ENCODE measurements around the gene FIP1L1.

FIP1L1 gene

GRCh38 chr4:53489279-53489889, 111.9 kb downstream of the FIP1L1 start:
- no peak overlapping the region for H3K9ac ChIP-seq (ENCODE audit: low read length)
- H3K9me3 ChIP-seq (ENCODE audit: low read length), result no peaks in the 10 kb centered on the region
- no peak for TF ChIP-seq EZH2 (IDR thresholded peaks at IDR 0.05; ENCODE audit: borderline replicate concordance, low read length)
- TF ChIP-seq, protein P1, sequence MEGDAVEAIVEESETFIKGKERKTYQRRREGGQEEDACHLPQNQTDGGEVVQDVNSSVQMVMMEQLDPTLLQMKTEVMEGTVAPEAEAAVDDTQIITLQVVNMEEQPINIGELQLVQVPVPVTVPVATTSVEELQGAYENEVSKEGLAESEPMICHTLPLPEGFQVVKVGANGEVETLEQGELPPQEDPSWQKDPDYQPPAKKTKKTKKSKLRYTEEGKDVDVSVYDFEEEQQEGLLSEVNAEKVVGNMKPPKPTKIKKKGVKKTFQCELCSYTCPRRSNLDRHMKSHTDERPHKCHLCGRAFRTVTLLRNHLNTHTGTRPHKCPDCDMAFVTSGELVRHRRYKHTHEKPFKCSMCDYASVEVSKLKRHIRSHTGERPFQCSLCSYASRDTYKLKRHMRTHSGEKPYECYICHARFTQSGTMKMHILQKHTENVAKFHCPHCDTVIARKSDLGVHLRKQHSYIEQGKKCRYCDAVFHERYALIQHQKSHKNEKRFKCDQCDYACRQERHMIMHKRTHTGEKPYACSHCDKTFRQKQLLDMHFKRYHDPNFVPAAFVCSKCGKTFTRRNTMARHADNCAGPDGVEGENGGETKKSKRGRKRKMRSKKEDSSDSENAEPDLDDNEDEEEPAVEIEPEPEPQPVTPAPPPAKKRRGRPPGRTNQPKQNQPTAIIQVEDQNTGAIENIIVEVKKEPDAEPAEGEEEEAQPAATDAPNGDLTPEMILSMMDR (IDR thresholded peaks at IDR 0.05; ENCODE audit: low read length), result no peak
- H3K27me3 ChIP-seq (ENCODE audit: insufficient read depth, low read length), result 0 out of 2 replicates have a peak, but pooled peaks cover 3% of the 10 kb centered on the region
- H3K4me1 ChIP-seq (ENCODE audit: insufficient read depth, low read length, severe bottlenecking), result no peaks in the 10 kb centered on the region
- no peak overlapping the region for H3K27ac ChIP-seq (ENCODE audit: low read depth, low read length, poor library complexity, severe bottlenecking)
- no peaks in the 10 kb centered on the region for H4K20me1 ChIP-seq (ENCODE audit: insufficient read depth, low read length)
- no peak overlapping the region for H2AFZ ChIP-seq (ENCODE audit: low read length)
- H3K4me2 ChIP-seq (ENCODE audit: low read length), result no peak overlapping the region
- no peaks in the 10 kb centered on the region for H3F3A ChIP-seq (ENCODE audit: insufficient read depth, low read length)
- H3K79me2 ChIP-seq (ENCODE audit: insufficient read depth, low read length), result no peaks in the 10 kb centered on the region
- no peaks in the 10 kb centered on the region for H3K9me2 ChIP-seq (ENCODE audit: low read depth, low read length)
- no peak overlapping the region for H3K4me3 ChIP-seq (ENCODE audit: low read depth, low read length, poor library complexity, severe bottlenecking)
- no peaks in the 10 kb centered on the region for H3K36me3 ChIP-seq (ENCODE audit: insufficient read depth, low read length)

DNA sequence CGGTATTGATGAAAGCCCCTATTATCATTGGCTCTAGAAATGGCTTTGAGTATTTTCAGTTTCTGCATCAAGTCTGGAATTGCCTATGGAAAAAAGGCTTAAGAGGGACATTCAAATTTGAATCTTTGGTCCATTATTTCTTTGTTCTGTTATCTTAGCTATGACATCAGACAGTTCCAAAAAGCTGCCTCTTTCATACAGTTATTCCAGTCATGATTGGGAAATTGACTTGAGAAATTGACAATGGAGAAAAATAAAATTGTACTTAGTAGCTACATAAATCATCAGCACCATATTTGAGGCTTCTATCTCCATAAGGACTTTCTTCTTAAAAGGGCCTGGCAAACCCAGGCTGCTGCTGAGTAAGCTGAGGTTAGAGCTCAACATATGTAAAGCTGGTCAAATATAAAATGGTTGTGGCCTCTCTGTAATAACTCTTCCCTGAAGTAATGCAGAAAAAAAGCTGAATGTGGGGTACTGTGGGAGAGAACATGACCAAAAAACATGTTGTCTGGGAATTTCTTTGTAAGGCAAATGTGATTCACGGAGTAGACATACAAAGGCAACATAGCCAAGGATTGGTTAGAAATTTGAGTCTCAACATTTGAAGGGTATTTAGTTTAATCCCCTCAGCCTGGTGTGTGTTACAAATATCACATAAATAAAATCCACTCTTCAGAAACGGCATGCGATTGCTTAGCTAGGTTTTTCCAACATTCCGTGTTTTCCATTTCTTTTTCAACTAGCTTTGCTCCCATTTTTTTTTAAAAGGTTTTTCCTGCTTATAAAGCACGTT, 112.9 kb downstream of the FIP1L1 start:
- H3K4me3 ChIP-seq (ENCODE audit: low read depth, low read length, poor library complexity, severe bottlenecking), result no peak overlapping the region
- TF ChIP-seq EZH2 (IDR thresholded peaks at IDR 0.05; ENCODE audit: borderline replicate concordance, low read length), result no peak
- TF ChIP-seq, protein P1 (IDR thresholded peaks at IDR 0.05; ENCODE audit: low read length), result no peak
- 0 out of 2 replicates have a peak, but pooled peaks cover 3% of the 10 kb centered on the region for H3K27me3 ChIP-seq (ENCODE audit: insufficient read depth, low read length)
- H3K9me2 ChIP-seq (ENCODE audit: low read depth, low read length), result no peaks in the 10 kb centered on the region
- H3K9me3 ChIP-seq (ENCODE audit: low read length), result no peaks in the 10 kb centered on the region
- H3K4me1 ChIP-seq (ENCODE audit: insufficient read depth, low read length, severe bottlenecking), result no peaks in the 10 kb centered on the region
- no peaks in the 10 kb centered on the region for H3K79me2 ChIP-seq (ENCODE audit: insufficient read depth, low read length)
- no peak overlapping the region for H3K9ac ChIP-seq (ENCODE audit: low read length)
- no peaks in the 10 kb centered on the region for H4K20me1 ChIP-seq (ENCODE audit: insufficient read depth, low read length)
- no peaks in the 10 kb centered on the region for H3K36me3 ChIP-seq (ENCODE audit: insufficient read depth, low read length)
- no peak overlapping the region for H2AFZ ChIP-seq (ENCODE audit: low read length)
- H3F3A ChIP-seq (ENCODE audit: insufficient read depth, low read length), result no peaks in the 10 kb centered on the region
- no peak overlapping the region for H3K27ac ChIP-seq (ENCODE audit: low read depth, low read length, poor library complexity, severe bottlenecking)
- no peak overlapping the region for H3K4me2 ChIP-seq (ENCODE audit: low read length)

GRCh38 chr4:53490965-53491622, 113.7 kb downstream of the FIP1L1 start:
- H3K9ac ChIP-seq (ENCODE audit: low read length), result no peak overlapping the region
- no peaks in the 10 kb centered on the region for H3K36me3 ChIP-seq (ENCODE audit: insufficient read depth, low read length)
- no peaks in the 10 kb centered on the region for H3K9me2 ChIP-seq (ENCODE audit: low read depth, low read length)
- H3K4me2 ChIP-seq (ENCODE audit: low read length), result no peak overlapping the region
- H3K4me1 ChIP-seq (ENCODE audit: insufficient read depth, low read length, severe bottlenecking), result no peaks in the 10 kb centered on the region
- no peaks in the 10 kb centered on the region for H3F3A ChIP-seq (ENCODE audit: insufficient read depth, low read length)
- no peak overlapping the region for H3K27ac ChIP-seq (ENCODE audit: low read depth, low read length, poor library complexity, severe bottlenecking)
- H3K79me2 ChIP-seq (ENCODE audit: insufficient read depth, low read length), result no peaks in the 10 kb centered on the region
- H2AFZ ChIP-seq (ENCODE audit: low read length), result no peak overlapping the region
- 0 out of 2 replicates have a peak, but pooled peaks cover 3% of the 10 kb centered on the region for H3K27me3 ChIP-seq (ENCODE audit: insufficient read depth, low read length)
- TF ChIP-seq, protein P1 (IDR thresholded peaks at IDR 0.05; ENCODE audit: low read length), result peak; percentile 73
- no peak for TF ChIP-seq EZH2 (IDR thresholded peaks at IDR 0.05; ENCODE audit: borderline replicate concordance, low read length)
- H4K20me1 ChIP-seq (ENCODE audit: insufficient read depth, low read length), result no peaks in the 10 kb centered on the region
- no peak overlapping the region for H3K4me3 ChIP-seq (ENCODE audit: low read depth, low read length, poor library complexity, severe bottlenecking)
- no peaks in the 10 kb centered on the region for H3K9me3 ChIP-seq (ENCODE audit: low read length)

All from OCI-LY1 (cell line).